SU-DHL-6 (cell line): ENCODE measurements around the gene PNMA1.
A peak's percentile ranks its signal among the peaks of the same experiment; 100 is the strongest.

Source experiments
- H2AFZ ChIP-seq: fragments of 200-600 bp; sonication (generic); 2 replicates; pipeline ENCODE4 v1.6.1; 2014; ENCODE audit warnings: low read depth, mild to moderate bottlenecking, moderate library complexity, mixed read lengths, antibody characterized with exemption, low read length; ENCODE audit not compliant: severe bottlenecking
- H3F3A ChIP-seq: fragments of 200-600 bp; shearing (Covaris generic); 2 replicates; pipeline ENCODE4 v1.6.0; 2016; ENCODE audit warnings: antibody characterized with exemption, mild to moderate bottlenecking; ENCODE audit not compliant: insufficient read depth
- H3K27ac ChIP-seq: fragments of 200-600 bp; sonication (generic); 2 replicates; pipeline ENCODE4 v1.5.1; 2016; ENCODE audit warnings: low read depth, mild to moderate bottlenecking, low read length, moderate library complexity, mixed read lengths
- H3K27me3 ChIP-seq: fragments of 200-600 bp; sonication (generic), shearing (Covaris generic); 2 replicates; pipeline ENCODE4 v1.6.0; 2014; ENCODE audit warnings: mild to moderate bottlenecking, low read length
- H3K36me3 ChIP-seq: fragments of 200-600 bp; sonication (generic); 2 replicates; pipeline ENCODE4 v1.6.1; 2014; ENCODE audit warnings: mild to moderate bottlenecking, low read length, mixed read lengths
- H3K4me2 ChIP-seq: fragments of 300-600, 200-600 bp; shearing (Covaris generic), sonication (generic); 2 replicates; pipeline ENCODE4 v1.6.0; 2014; ENCODE audit warnings: low read length, low read depth, mild to moderate bottlenecking; ENCODE audit not compliant: poor library complexity, severe bottlenecking
- H3K4me3 ChIP-seq: fragments of 200-600 bp; sonication (generic); 2 replicates; pipeline ENCODE4 v1.5.1; 2014; ENCODE audit warnings: antibody characterized with exemption, low read length, mild to moderate bottlenecking, mixed read lengths; ENCODE audit not compliant: insufficient read depth, poor library complexity, severe bottlenecking
- H3K79me2 ChIP-seq: fragments of 200-600 bp; sonication (generic); 2 replicates; pipeline ENCODE4 v1.6.1; 2014; ENCODE audit warnings: mild to moderate bottlenecking, low read length, moderate library complexity; ENCODE audit not compliant: insufficient read depth
- H3K9ac ChIP-seq: fragments of 200-600 bp; sonication (generic); 2 replicates; pipeline ENCODE4 v1.7.0; 2014; ENCODE audit warnings: mild to moderate bottlenecking, low read length
- H3K9me2 ChIP-seq: fragments of 200-600 bp; sonication (generic); replicated peaks from 2 replicates; pipeline ENCODE4 v1.6.1; 2014; ENCODE audit warnings: low read length; ENCODE audit not compliant: insufficient read depth
- H3K9me3 ChIP-seq: fragments of 200-600 bp; sonication (generic); 2 replicates; pipeline ENCODE4 v1.6.1; 2014; ENCODE audit warnings: low read length, mixed read lengths; ENCODE audit not compliant: insufficient read depth
- H4K20me1 ChIP-seq: fragments of 200-600 bp; sonication (generic); 2 replicates; pipeline ENCODE4 v1.6.1; 2014; ENCODE audit warnings: low read depth, mild to moderate bottlenecking, antibody characterized with exemption, low read length, moderate library complexity, mixed read lengths
- CTCF ChIP-seq: fragments of 200-600 bp; sonication (generic); IDR thresholded peaks from one replicate; pipeline ENCODE4 v1.5.1; 2017; ENCODE audit warnings: antibody characterized with exemption, mild to moderate bottlenecking, low read length, moderate library complexity; ENCODE audit not compliant: insufficient read depth, poor library complexity, severe bottlenecking
- EZH2phosphoT487 ChIP-seq: fragments of 200-600 bp; sonication (generic), shearing (Covaris generic); conservative IDR thresholded peaks from 2 replicates; pipeline ENCODE4 v1.6.1; 2018; ENCODE audit warnings: mild to moderate bottlenecking, antibody characterized with exemption, low read length, moderate library complexity, mixed read lengths

The PNMA1 gene

GRCh38 chr14:73745571-73746519, 31.7 kb upstream of the PNMA1 start:
- Histone ChIP-seq H3K9me2 (no peaks in the 10 kb centered on the region), H3K9ac (peak overlapping the region; percentile 49), H3K9me3 (no peaks in the 10 kb centered on the region), H3K79me2 (peaks cover 100% of the 10 kb centered on the region), H3K4me3 (no peak overlapping the region), H2AFZ (no peak overlapping the region), H3K27ac (peak overlapping the region; percentile 84), H4K20me1 (peaks cover 16% of the 10 kb centered on the region), H3K36me3 (no peaks in the 10 kb centered on the region), H3K4me2 (peak overlapping the region; percentile 58), H3K27me3 (no peaks in the 10 kb centered on the region), H3F3A (0 out of 2 replicates have a peak, but pooled peaks cover 13% of the 10 kb centered on the region)
- no peak for TF ChIP-seq EZH2phosphoT487

- no peaks in the 10 kb centered on the region for H3K27me3 ChIP-seq
- peak overlapping the region; percentile 84 for H3K27ac ChIP-seq
- H3K79me2 ChIP-seq: peaks cover 100% of the 10 kb centered on the region
- H2AFZ ChIP-seq: no peak overlapping the region
- peak overlapping the region; percentile 58 for H3K4me2 ChIP-seq
- H3K36me3 ChIP-seq: no peaks in the 10 kb centered on the region
- 0 out of 2 replicates have a peak, but pooled peaks cover 13% of the 10 kb centered on the region for H3F3A ChIP-seq
- peak overlapping the region; percentile 49 for H3K9ac ChIP-seq
- no peaks in the 10 kb centered on the region for H3K9me3 ChIP-seq
- H3K4me3 ChIP-seq: no peak overlapping the region
- TF ChIP-seq CTCF (no peak), EZH2phosphoT487 (no peak)
- H3K9me2 ChIP-seq: no peaks in the 10 kb centered on the region
- H4K20me1 ChIP-seq: peaks cover 16% of the 10 kb centered on the region
These were observed 30.8 kb upstream of the PNMA1 start for GRCh38 chr14:73744874-73745529.

GRCh38 chr14:73744175-73744867, 30.1 kb upstream of the PNMA1 start:
- no peaks in the 10 kb centered on the region for H3K9me3 ChIP-seq
- H3K9me2 ChIP-seq: no peaks in the 10 kb centered on the region
- H3K27me3 ChIP-seq: no peaks in the 10 kb centered on the region
- no peak overlapping the region for H2AFZ ChIP-seq
- no peak overlapping the region for H3K4me3 ChIP-seq
- peak overlapping the region; percentile 58 for H3K4me2 ChIP-seq
- H3K27ac ChIP-seq: peak overlapping the region; percentile 84
- 0 out of 2 replicates have a peak, but pooled peaks cover 13% of the 10 kb centered on the region for H3F3A ChIP-seq
- H4K20me1 ChIP-seq: peaks cover 16% of the 10 kb centered on the region
- no peak for TF ChIP-seq EZH2phosphoT487
- no peak for TF ChIP-seq CTCF
- H3K79me2 ChIP-seq: peaks cover 100% of the 10 kb centered on the region
- H3K36me3 ChIP-seq: no peaks in the 10 kb centered on the region
- peak overlapping the region; percentile 49 for H3K9ac ChIP-seq
